Kidney (tissue), 14 donors: ENCODE measurements around the gene CNTN2. TPM values are rescaled to one million over a fixed set of nuclear protein-coding genes. Genes with fewer than 3 reads are reported as not detected.

Experiments
- DNase-seq, 5 donors: peaks; one replicate each; pipeline ENCODE4 v3.0.0-alpha.2; 2013 to 2020
- FAIRE-seq: peaks from 2 replicates; lab custom pipeline; 2012; peaks lifted over from hg19 to GRCh38; lab: Jason Lieb, UNC
- H3K27ac ChIP-seq, 2 donors: one replicate each; pipeline ENCODE4 v1.7.0; 2013; ENCODE audit warnings: low read depth in 2 of 2, low read length in 2 of 2, inconsistent platforms in 1 of 2
- H3K27me3 ChIP-seq: one replicate; pipeline ENCODE4 v1.7.1; 2013; ENCODE audit warnings: low read length, inconsistent platforms; ENCODE audit not compliant: control insufficient read depth, insufficient read depth
- H3K36me3 ChIP-seq, 3 donors: one replicate each; pipeline versions ENCODE4 v1.7.0 to v1.7.1; 2013; ENCODE audit warnings: low read length in 3 of 3, control low read depth in 1 of 3, inconsistent platforms in 1 of 3; ENCODE audit not compliant: insufficient read depth in 3 of 3, control insufficient read depth in 2 of 3
- H3K4me1 ChIP-seq, 3 donors: one replicate each; pipeline versions ENCODE4 v1.7.0 to v1.7.1; 2013; ENCODE audit warnings: low read length in 3 of 3, inconsistent platforms in 1 of 3, low read depth in 1 of 3; ENCODE audit not compliant: control insufficient read depth in 2 of 3, insufficient read depth in 2 of 3
- H3K4me3 ChIP-seq, 3 donors: one replicate each; pipeline versions ENCODE4 v1.7.0 to v1.8.1; 2013; ENCODE audit warnings: low read length in 3 of 3, control low read depth in 1 of 3, inconsistent platforms in 1 of 3
- H3K9ac ChIP-seq, 3 donors: one replicate each; pipeline versions ENCODE4 v1.7.0 to v1.7.1; 2013; ENCODE audit warnings: low read length in 3 of 3, control low read depth in 1 of 3, inconsistent platforms in 1 of 3
- H3K9me3 ChIP-seq, 3 donors: one replicate each; pipeline versions ENCODE4 v1.7.0 to v1.7.1; 2013; ENCODE audit warnings: low read length in 3 of 3, control low read depth in 1 of 3, inconsistent platforms in 1 of 3; ENCODE audit not compliant: control insufficient read depth in 2 of 3, insufficient read depth in 1 of 3
- intact Hi-C: fragments of 100-400 bp; cut with DNase I; formaldehyde crosslinking; loops from one replicate; pipeline ENCODE4 v1.11.1; 2022
- polyA plus RNA-seq: library from polyadenylated mRNA; stranded (reverse); fragments of 350-450 nt; fragmentation: Illumina TruSeq; extraction: RNeasy Lipid Tissue Mini Kit (QIAGEN cat#74804); gene quantifications from one replicate; pipeline ENCODE4 v1.2.3, GENCODE V29; 2014; ENCODE audit warnings: low read depth, low replicate concordance; ENCODE audit not compliant: insufficient read depth
- total RNA-seq: library from RNA; stranded (reverse); fragmentation: NEBNext Ultra II Directional; extraction: Animal tissue kit (Norgen Biotek cat#: 25700); gene quantifications from one replicate; pipeline ENCODE4 v1.2.1, GENCODE V29; 2021
- TF ChIP-seq, protein P1 (sequence below): IDR thresholded peaks from 3 replicates; pipeline ENCODE4 v1.5.1; 2012; ENCODE audit warnings: mild to moderate bottlenecking, moderate library complexity, borderline replicate concordance; ENCODE audit not compliant: insufficient read depth; ENCODE audit errors: extremely low read depth
- donor health status: control.
- donor health status: control.
- donor health status: control.
- donor health status: control.
- donor health status: control.
- donor health status: DM: yes; HTN: yes; CAD: no.
- donor health status: Normal renal cell carcinoma (clear cell type).

CNTN2 gene
- total and polyA plus RNA-seq, 2 donors from 2014 or later = 0.15 to 0.44 TPM

DNA sequence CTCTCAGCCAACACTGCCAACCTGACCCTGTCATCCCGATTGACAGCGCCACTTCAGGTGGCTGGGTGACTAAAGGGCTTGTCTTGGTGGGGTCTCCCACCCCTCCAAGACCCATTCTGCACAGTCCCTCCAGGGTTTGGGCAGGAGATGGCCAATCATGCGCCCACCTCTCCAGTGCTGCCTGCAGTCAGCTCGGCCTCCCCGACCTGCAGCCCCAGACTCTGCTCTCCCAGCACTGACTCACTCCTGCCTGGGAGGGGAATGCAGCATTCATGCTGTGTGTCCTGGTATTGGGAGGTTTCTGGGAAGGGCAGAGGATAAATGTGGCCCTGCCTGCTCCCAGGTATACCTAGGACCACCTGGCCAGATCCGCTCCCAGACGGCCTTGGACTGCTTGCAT lies 31.5 kb downstream of the CNTN2 start:
- H3K4me3 ChIP-seq = no peak overlapping the region
- H3K27me3 ChIP-seq = no peaks in the 10 kb centered on the region
- FAIRE-seq (no peak), DNase-seq (no peak)
- intact Hi-C loops = no loop called here
- H3K36me3 ChIP-seq = no peaks in the 10 kb centered on the region
- no peaks in the 10 kb centered on the region for H3K4me1 ChIP-seq
- no peaks in the 10 kb centered on the region for H3K9me3 ChIP-seq
- TF ChIP-seq, protein P1, sequence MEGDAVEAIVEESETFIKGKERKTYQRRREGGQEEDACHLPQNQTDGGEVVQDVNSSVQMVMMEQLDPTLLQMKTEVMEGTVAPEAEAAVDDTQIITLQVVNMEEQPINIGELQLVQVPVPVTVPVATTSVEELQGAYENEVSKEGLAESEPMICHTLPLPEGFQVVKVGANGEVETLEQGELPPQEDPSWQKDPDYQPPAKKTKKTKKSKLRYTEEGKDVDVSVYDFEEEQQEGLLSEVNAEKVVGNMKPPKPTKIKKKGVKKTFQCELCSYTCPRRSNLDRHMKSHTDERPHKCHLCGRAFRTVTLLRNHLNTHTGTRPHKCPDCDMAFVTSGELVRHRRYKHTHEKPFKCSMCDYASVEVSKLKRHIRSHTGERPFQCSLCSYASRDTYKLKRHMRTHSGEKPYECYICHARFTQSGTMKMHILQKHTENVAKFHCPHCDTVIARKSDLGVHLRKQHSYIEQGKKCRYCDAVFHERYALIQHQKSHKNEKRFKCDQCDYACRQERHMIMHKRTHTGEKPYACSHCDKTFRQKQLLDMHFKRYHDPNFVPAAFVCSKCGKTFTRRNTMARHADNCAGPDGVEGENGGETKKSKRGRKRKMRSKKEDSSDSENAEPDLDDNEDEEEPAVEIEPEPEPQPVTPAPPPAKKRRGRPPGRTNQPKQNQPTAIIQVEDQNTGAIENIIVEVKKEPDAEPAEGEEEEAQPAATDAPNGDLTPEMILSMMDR = no peak
- no peak overlapping the region for H3K27ac ChIP-seq
- no peak overlapping the region for H3K9ac ChIP-seq

DNA sequence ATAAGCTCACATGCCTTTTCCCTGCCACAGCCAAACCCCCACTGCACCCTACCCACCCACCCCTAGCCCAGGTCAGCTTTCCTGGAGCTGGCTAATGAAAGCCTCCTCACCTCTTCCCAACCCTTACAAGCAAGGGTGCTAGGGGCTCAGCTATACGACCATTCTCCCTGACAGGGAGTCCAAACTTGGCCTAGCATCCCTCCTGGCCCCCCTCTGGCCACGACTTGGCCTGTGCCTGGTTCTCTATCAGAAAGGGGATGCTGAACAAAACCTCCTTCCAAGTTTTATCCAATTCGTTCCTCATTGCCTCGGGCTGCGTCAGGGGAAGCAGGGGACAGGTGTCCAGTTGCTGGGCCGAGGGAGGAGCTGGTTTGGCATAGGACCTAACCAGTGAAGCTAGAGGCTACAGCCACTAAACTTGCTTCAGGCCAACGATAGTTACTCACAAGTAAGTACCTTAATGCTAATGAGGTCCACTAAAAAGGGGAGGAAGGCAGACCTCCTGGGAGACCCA lies 32.7 kb downstream of the CNTN2 start:
- Histone ChIP-seq H3K4me1 (no peaks in the 10 kb centered on the region), H3K36me3 (no peaks in the 10 kb centered on the region), H3K27ac (no peak overlapping the region), H3K4me3 (no peak overlapping the region), H3K27me3 (no peaks in the 10 kb centered on the region), H3K9me3 (no peaks in the 10 kb centered on the region), H3K9ac (no peak overlapping the region)
- TF ChIP-seq, protein P1 = no peak
- DNase-seq (no peak), FAIRE-seq (no peak)
- intact Hi-C loops = no loop called here

DNA sequence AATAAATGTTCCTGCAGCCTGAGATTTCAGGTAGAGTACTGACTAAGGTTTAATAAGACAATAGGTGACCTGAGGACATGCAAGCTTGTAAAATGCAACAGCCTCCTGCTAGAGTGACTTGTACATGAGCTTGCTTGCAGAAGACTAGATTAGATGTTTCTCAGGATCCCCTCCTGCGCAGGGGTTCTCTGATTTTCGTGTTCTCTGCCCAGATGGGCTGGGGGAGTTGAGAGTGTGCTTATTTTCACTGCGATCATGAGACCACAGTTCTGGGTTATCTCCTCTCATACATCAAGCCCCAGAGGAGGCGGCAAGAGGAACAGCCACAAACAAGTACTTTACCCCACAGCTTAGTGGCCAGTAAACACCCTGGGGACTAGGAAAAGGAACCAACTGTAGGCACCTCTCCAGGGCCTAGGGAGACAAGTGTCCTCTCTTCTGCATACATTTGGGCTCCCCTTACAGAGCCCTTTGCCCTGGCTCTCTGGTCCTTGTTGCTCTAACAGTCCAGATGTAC lies 33.3 kb downstream of the CNTN2 start:
- DNase-seq = no peak
- no peak overlapping the region for H3K27ac ChIP-seq
- H3K9ac ChIP-seq = no peak overlapping the region
- H3K36me3 ChIP-seq = no peaks in the 10 kb centered on the region
- no peaks in the 10 kb centered on the region for H3K27me3 ChIP-seq
- no peaks in the 10 kb centered on the region for H3K4me1 ChIP-seq
- TF ChIP-seq, protein P1 = no peak
- H3K9me3 ChIP-seq = no peaks in the 10 kb centered on the region
- no peak overlapping the region for H3K4me3 ChIP-seq
- intact Hi-C loops = no loop called here
- FAIRE-seq = no peak
